Pancreas (tissue), 10 donors: ENCODE results near the gene RAB3IP. TPM values are rescaled to one million over a fixed set of nuclear protein-coding genes. Genes with fewer than 3 reads are reported as not detected.
A peak's percentile ranks its signal among the peaks of the same experiment; 100 is the strongest.
"Not testable (repeated sequence)": the region's sequence is repeated elsewhere in the genome, so short reads cannot be mapped to it uniquely, and the experiment has no call there.

ENCODE experiments used
- ATAC-seq, 4 donors: fragments of 200-7000 bp; cut with Tn5 transposase; one replicate each; pipeline versions ENCODE4 v1.8.0 to v1.9.1; 2020; ENCODE audit warnings: mild to moderate bottlenecking in 4 of 4, moderate library complexity in 4 of 4
- DNase-seq, 6 donors: peaks; one replicate each; pipeline ENCODE4 v3.0.0-alpha.2; 2020
- FAIRE-seq: peaks from 2 replicates; lab custom pipeline; 2012; peaks lifted over from hg19 to GRCh38; lab: Jason Lieb, UNC
- H3K27ac ChIP-seq, 4 donors: fragments of 200-600 bp; sonication (generic); 1 replicate in 3 of 4; 2 replicates in 1 of 4; pipeline versions ENCODE4 v1.5.0 to v1.8.0; 2020
- H3K27me3 ChIP-seq, 4 donors: fragments of 200-600 bp; one replicate each; pipeline ENCODE4 v1.8.0; 2021
- H3K36me3 ChIP-seq, 3 donors: fragments of 200-600 bp; sonication (generic) in 1 of 3; one replicate each; pipeline versions ENCODE4 v1.5.0 to v1.8.0; 2020 to 2021
- H3K4me1 ChIP-seq, 3 donors: fragments of 200-600 bp; one replicate each; pipeline ENCODE4 v1.8.0; 2021
- H3K4me3 ChIP-seq, 4 donors: fragments of 200-600 bp; sonication (generic) in 2 of 4; one replicate each; pipeline versions ENCODE4 v1.5.0 to v1.8.0; 2020 to 2021
- H3K9me3 ChIP-seq, 4 donors: fragments of 200-600 bp; one replicate each; pipeline ENCODE4 v1.8.0; 2021
- CTCF ChIP-seq, 4 donors: fragments of 200-600 bp; sonication (generic) in 3 of 4; IDR thresholded peaks; one replicate each; pipeline versions ENCODE4 v1.5.0 to v1.8.0; 2021; ENCODE audit warnings: antibody characterized with exemption in 4 of 4
- WGBS, 2 donors: extraction: QIAGEN DNeasy Blood & Tissue Kit; methylation state at CpG; one replicate each; pipeline ENCODE4 v1.1.7; 2013; 5-methylcytosine and 5-hydroxymethylcytosine counted together
- intact Hi-C, 3 donors: fragments of 100-400 bp; cut with DNase I; formaldehyde crosslinking; loops; one replicate each; pipeline versions ENCODE4 v1.11.1 to v1.14.2; 2022
- polyA plus RNA-seq, 2 donors: library from polyadenylated mRNA; stranded (reverse); fragments of 200-250 nt; gene quantifications; one replicate each; pipeline ENCODE4 v1.2.3, GENCODE V29; 2013
- total RNA-seq, 6 donors: library from RNA; stranded (reverse); fragmentation: NEBNext Ultra II Directional in 4 of 6; extraction: Animal tissue kit (Norgen Biotek cat#: 25700) in 4 of 6; gene quantifications; one replicate each; pipeline versions ENCODE4 v1.2.1 to v1.2.4, GENCODE V29; 2021 to 2023
- donor health status: healthy with polysubstance abuse.
- donor health status: DM: no; HTN: no; CAD: no; lungs with moderate emphysema.
- donor health status: DM: no; HTN: no; CAD: no.
- donor health status: control.
- donor health status: control.
- donor health status: Bipolar disorder and iron deficiency.
- donor health status: DM: yes; HTN: yes; CAD: no.
- donor health status: DM: no; HTN: no; CAD: no.
- donor health status: DM: no; HTN: no; CAD: no.
- donor health status: DM: yes; HTN: yes; CAD: no.

The RAB3IP gene
- total and polyA plus RNA-seq, 8 donors, result 19.4 to 38.0 (median 28.1) TPM

GRCh38 chr12:69844416-69844815 lies 105.8 kb downstream of the RAB3IP start:
- no peak for ATAC-seq
- no peak for DNase-seq
- H3K9me3 ChIP-seq, result no peaks in the 10 kb centered on the region
- H3K4me3 ChIP-seq, result no peak overlapping the region
- H3K27ac ChIP-seq, result no peak overlapping the region
- no peak for TF ChIP-seq CTCF (IDR thresholded peaks at IDR 0.05)
- no peaks in the 10 kb centered on the region for H3K4me1 ChIP-seq
- H3K27me3 ChIP-seq, result no peaks in the 10 kb centered on the region
- FAIRE-seq, result no peak
- intact Hi-C loops, result no loop called here
- WGBS, 2 donors, result 78 to 88% methylated on average over 7 of the region's 7 CpGs
- H3K36me3 ChIP-seq, result no peaks in the 10 kb centered on the region

- no peaks in the 10 kb centered on the region for H3K27me3 ChIP-seq
- WGBS, 2 donors, result 69 to 81% methylated on average over 4 of the region's 4 CpGs
- no peak for ATAC-seq
- TF ChIP-seq CTCF (IDR thresholded peaks at IDR 0.05), result no peak
- DNase-seq, result no peak
- no peak overlapping the region for H3K4me3 ChIP-seq
- no peaks in the 10 kb centered on the region for H3K4me1 ChIP-seq
- intact Hi-C loops, result no loop called here
- H3K27ac ChIP-seq, result no peak overlapping the region
- H3K9me3 ChIP-seq, result no peaks in the 10 kb centered on the region
- no peaks in the 10 kb centered on the region for H3K36me3 ChIP-seq
- FAIRE-seq, result no peak
Measured at GRCh38 chr12:69844836-69845235, 106.2 kb downstream of the RAB3IP start.

- intact Hi-C loops, result no loop called here
- FAIRE-seq, result no peak
Measured at GRCh38 chr12:69846976-69847375, 108.3 kb downstream of the RAB3IP start.

GRCh38 chr12:69851976-69852375 lies 113.3 kb downstream of the RAB3IP start:
- Histone ChIP-seq H3K4me1 (no peaks in the 10 kb centered on the region), H3K36me3 (no peaks in the 10 kb centered on the region), H3K4me3 (no peak overlapping the region), H3K9me3 (no peaks in the 10 kb centered on the region), H3K27ac (no peak overlapping the region), H3K27me3 (no peaks in the 10 kb centered on the region)
- DNase-seq, result no peak
- no peak for FAIRE-seq
- no peak for ATAC-seq
- WGBS, 2 donors, result 76 to 90% methylated on average over 2 of the region's 2 CpGs
- no peak for TF ChIP-seq CTCF (IDR thresholded peaks at IDR 0.05)
- intact Hi-C loops, result no loop called here

More at GRCh38 chr12:69846976-69847375, 108.3 kb downstream of the RAB3IP start:
- no peaks in the 10 kb centered on the region for H3K9me3 ChIP-seq
- no peaks in the 10 kb centered on the region for H3K36me3 ChIP-seq
- no peak overlapping the region for H3K27ac ChIP-seq
- DNase-seq, result no peak
- no peaks in the 10 kb centered on the region for H3K4me1 ChIP-seq
- no peak for ATAC-seq
- TF ChIP-seq CTCF (IDR thresholded peaks at IDR 0.05), result no peak
- no peaks in the 10 kb centered on the region for H3K27me3 ChIP-seq
- no peak overlapping the region for H3K4me3 ChIP-seq

GRCh38 chr12:69853176-69853961 lies 114.7 kb downstream of the RAB3IP start:
- H3K27ac ChIP-seq, H3K9me3 ChIP-seq, H3K27me3 ChIP-seq, intact Hi-C loops, H3K36me3 ChIP-seq, FAIRE-seq, H3K4me1 ChIP-seq, H3K4me3 ChIP-seq, ATAC-seq: not testable (repeated sequence)
- 94 to 97% methylated on average over 47 to 61 of the region's 61 CpGs for WGBS, 2 donors
- DNase-seq, result peak in 1 of 6 donors; percentile 58
